Loucy (cell line): ENCODE data around the gene MGLL.

Experiments
- H2AFZ ChIP-seq: fragments of 200-600 bp; sonication (generic); 2 replicates; pipeline ENCODE4 v1.6.0; 2016; ENCODE audit warnings: antibody characterized with exemption, mild to moderate bottlenecking, low read length, moderate library complexity
- H3F3A ChIP-seq: fragments of 200-600 bp; 2 replicates; pipeline ENCODE4 v1.6.0; 2016; ENCODE audit warnings: antibody characterized with exemption, low read depth, mild to moderate bottlenecking
- H3K27me3 ChIP-seq: fragments of 200-600 bp; sonication (generic); 2 replicates; pipeline ENCODE4 v1.6.1; 2014; ENCODE audit warnings: low read length, mild to moderate bottlenecking; ENCODE audit not compliant: insufficient read depth, poor library complexity, severe bottlenecking
- H3K36me3 ChIP-seq: fragments of 200-600 bp; sonication (generic); 2 replicates; pipeline ENCODE4 v1.6.1; 2016; ENCODE audit warnings: low read length; ENCODE audit not compliant: insufficient read depth
- H3K4me1 ChIP-seq: fragments of 200-600 bp; sonication (generic); 2 replicates; pipeline ENCODE4 v1.5.1; 2014; ENCODE audit warnings: low read length, mild to moderate bottlenecking; ENCODE audit not compliant: insufficient read depth, poor library complexity, severe bottlenecking
- H3K4me2 ChIP-seq: fragments of 200-600 bp; sonication (generic); 2 replicates; pipeline ENCODE4 v1.6.0; 2014; ENCODE audit warnings: antibody characterized with exemption, low read length, low read depth, mild to moderate bottlenecking; ENCODE audit not compliant: poor library complexity, severe bottlenecking
- H3K4me3 ChIP-seq: fragments of 200-600 bp; sonication (generic); 2 replicates; pipeline ENCODE4 v1.5.1; 2014; ENCODE audit warnings: low read length, mild to moderate bottlenecking, mixed read lengths; ENCODE audit not compliant: poor library complexity, severe bottlenecking
- H3K79me2 ChIP-seq: fragments of 200-600 bp; sonication (generic); 2 replicates; pipeline ENCODE4 v1.6.1; 2014; ENCODE audit warnings: low read length; ENCODE audit not compliant: insufficient read depth
- H3K9ac ChIP-seq: fragments of 200-600 bp; sonication (generic); 2 replicates; pipeline ENCODE4 v1.6.0; 2014; ENCODE audit warnings: mild to moderate bottlenecking, low read depth, low read length, moderate library complexity; ENCODE audit not compliant: poor library complexity, severe bottlenecking
- H3K9me2 ChIP-seq: fragments of 200-600 bp; sonication (generic); replicated peaks from 2 replicates; pipeline ENCODE4 v1.6.1; 2016; ENCODE audit warnings: low read depth, low read length, mixed read lengths
- H3K9me3 ChIP-seq: fragments of 200-600 bp; sonication (generic); 2 replicates; pipeline ENCODE4 v1.6.1; 2014; ENCODE audit warnings: mild to moderate bottlenecking, antibody characterized with exemption, low read length, low read depth; ENCODE audit not compliant: insufficient read depth
- H4K20me1 ChIP-seq: fragments of 200-600 bp; sonication (generic); 2 replicates; pipeline ENCODE4 v1.6.0; 2014; ENCODE audit warnings: antibody characterized with exemption, low read length, mild to moderate bottlenecking; ENCODE audit not compliant: insufficient read depth, poor library complexity, severe bottlenecking
- EZH2phosphoT487 ChIP-seq: fragments of 200-600 bp; IDR thresholded peaks from 2 replicates; pipeline ENCODE4 v1.6.1; 2018; ENCODE audit warnings: antibody characterized with exemption, mild to moderate bottlenecking, moderate library complexity, borderline replicate concordance
- TF ChIP-seq, protein P1 (sequence below): fragments of 200-600 bp; sonication (generic); conservative IDR thresholded peaks from 2 replicates; pipeline ENCODE4 v1.5.1; 2014; ENCODE audit warnings: mild to moderate bottlenecking, antibody characterized with exemption, low read length

MGLL gene

GRCh38 chr3:127749787-127750225 is 72.5 kb downstream of the MGLL start:
- no peaks in the 10 kb centered on the region for H3K9me2 ChIP-seq
- peak overlapping the region; percentile 61 for H3K9ac ChIP-seq
- H4K20me1 ChIP-seq, result no peaks in the 10 kb centered on the region
- peaks cover 32% of the 10 kb centered on the region; the same call in 1 of the 2 replicates for H3K36me3 ChIP-seq
- H3K9me3 ChIP-seq, result no peaks in the 10 kb centered on the region
- no peaks in the 10 kb centered on the region for H3F3A ChIP-seq
- no peaks in the 10 kb centered on the region for H3K27me3 ChIP-seq
- H3K4me1 ChIP-seq, result peaks cover 40% of the 10 kb centered on the region
- no peak overlapping the region for H3K4me3 ChIP-seq
- no peak overlapping the region for H2AFZ ChIP-seq
- H3K4me2 ChIP-seq, result peak overlapping the region; percentile 49
- TF ChIP-seq EZH2phosphoT487, result no peak
- TF ChIP-seq, protein P1, sequence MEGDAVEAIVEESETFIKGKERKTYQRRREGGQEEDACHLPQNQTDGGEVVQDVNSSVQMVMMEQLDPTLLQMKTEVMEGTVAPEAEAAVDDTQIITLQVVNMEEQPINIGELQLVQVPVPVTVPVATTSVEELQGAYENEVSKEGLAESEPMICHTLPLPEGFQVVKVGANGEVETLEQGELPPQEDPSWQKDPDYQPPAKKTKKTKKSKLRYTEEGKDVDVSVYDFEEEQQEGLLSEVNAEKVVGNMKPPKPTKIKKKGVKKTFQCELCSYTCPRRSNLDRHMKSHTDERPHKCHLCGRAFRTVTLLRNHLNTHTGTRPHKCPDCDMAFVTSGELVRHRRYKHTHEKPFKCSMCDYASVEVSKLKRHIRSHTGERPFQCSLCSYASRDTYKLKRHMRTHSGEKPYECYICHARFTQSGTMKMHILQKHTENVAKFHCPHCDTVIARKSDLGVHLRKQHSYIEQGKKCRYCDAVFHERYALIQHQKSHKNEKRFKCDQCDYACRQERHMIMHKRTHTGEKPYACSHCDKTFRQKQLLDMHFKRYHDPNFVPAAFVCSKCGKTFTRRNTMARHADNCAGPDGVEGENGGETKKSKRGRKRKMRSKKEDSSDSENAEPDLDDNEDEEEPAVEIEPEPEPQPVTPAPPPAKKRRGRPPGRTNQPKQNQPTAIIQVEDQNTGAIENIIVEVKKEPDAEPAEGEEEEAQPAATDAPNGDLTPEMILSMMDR, result peak; percentile 64
- H3K79me2 ChIP-seq, result peaks cover 83% of the 10 kb centered on the region

- H3K9me2 ChIP-seq, result no peaks in the 10 kb centered on the region
- H3F3A ChIP-seq, result no peaks in the 10 kb centered on the region
- no peaks in the 10 kb centered on the region for H3K27me3 ChIP-seq
- H3K4me2 ChIP-seq, result no peak overlapping the region
- H4K20me1 ChIP-seq, result no peaks in the 10 kb centered on the region
- H2AFZ ChIP-seq, result no peak overlapping the region
- H3K36me3 ChIP-seq, result peaks cover 34% of the 10 kb centered on the region; the same call in 1 of the 2 replicates
- no peak overlapping the region for H3K4me3 ChIP-seq
- TF ChIP-seq, protein P1, result no peak
- TF ChIP-seq EZH2phosphoT487, result no peak
- peaks cover 84% of the 10 kb centered on the region for H3K79me2 ChIP-seq
- H3K9ac ChIP-seq, result peak overlapping the region; percentile 61
- peaks cover 40% of the 10 kb centered on the region for H3K4me1 ChIP-seq
- H3K9me3 ChIP-seq, result no peaks in the 10 kb centered on the region
Observed at GRCh38 chr3:127749361-127749760, 73.0 kb downstream of the MGLL start.

GRCh38 chr3:127748754-127749327 is 73.5 kb downstream of the MGLL start:
- H4K20me1 ChIP-seq, result no peaks in the 10 kb centered on the region
- no peak overlapping the region for H3K4me3 ChIP-seq
- peak overlapping the region; percentile 61 for H3K9ac ChIP-seq
- H3K36me3 ChIP-seq, result peaks cover 39% of the 10 kb centered on the region; the same call in 1 of the 2 replicates
- TF ChIP-seq, protein P1, result no peak
- TF ChIP-seq EZH2phosphoT487, result no peak
- H2AFZ ChIP-seq, result no peak overlapping the region
- no peaks in the 10 kb centered on the region for H3F3A ChIP-seq
- no peak overlapping the region for H3K4me2 ChIP-seq
- peaks cover 83% of the 10 kb centered on the region for H3K79me2 ChIP-seq
- H3K4me1 ChIP-seq, result peaks cover 36% of the 10 kb centered on the region
- no peaks in the 10 kb centered on the region for H3K9me2 ChIP-seq
- no peaks in the 10 kb centered on the region for H3K27me3 ChIP-seq
- H3K9me3 ChIP-seq, result no peaks in the 10 kb centered on the region
